Kidney glomerular epithelial cell (primary cell): ENCODE data around the gene PCYT2.
A peak's percentile ranks its signal among the peaks of the same experiment; 100 is the strongest.

Experiments used
- DNase-seq: peaks from one replicate; lab custom pipeline; 2025; lab: John Stamatoyannopoulos, UW

PCYT2 gene

GRCh38 chr17:81899514-81900166 is 11.6 kb downstream of the PCYT2 start:
- DNase-seq: no peak

GRCh38 chr17:81898885-81899284 is 12.3 kb downstream of the PCYT2 start:
- DNase-seq: no peak

- no peak for DNase-seq
These were observed 13.0 kb downstream of the PCYT2 start for GRCh38 chr17:81898029-81898866.

GRCh38 chr17:81895400-81895799 is 15.8 kb downstream of the PCYT2 start:
- no peak for DNase-seq

GRCh38 chr17:81891303-81891552 is 20.0 kb downstream of the PCYT2 start:
- no peak for DNase-seq

- DNase-seq: no peak
These were observed 20.5 kb downstream of the PCYT2 start for GRCh38 chr17:81890447-81891302.

GRCh38 chr17:81889602-81890001 is 21.6 kb downstream of the PCYT2 start:
- DNase-seq: no peak

- DNase-seq: no peak
These were observed 22.1 kb downstream of the PCYT2 start for GRCh38 chr17:81888988-81889595.

GRCh38 chr17:81888105-81888987 is 22.9 kb downstream of the PCYT2 start:
- DNase-seq: no peak

- peak; percentile 90 for DNase-seq
These were observed 25.2 kb downstream of the PCYT2 start for GRCh38 chr17:81885869-81886548.

- DNase-seq: no peak
These were observed 25.7 kb downstream of the PCYT2 start for GRCh38 chr17:81885454-81885853.

GRCh38 chr17:81884968-81885367 is 26.2 kb downstream of the PCYT2 start:
- DNase-seq: no peak

GRCh38 chr17:81884520-81884919 is 26.7 kb downstream of the PCYT2 start:
- no peak for DNase-seq

- no peak for DNase-seq
These were observed 32.1 kb downstream of the PCYT2 start for GRCh38 chr17:81879121-81879520.

GRCh38 chr17:81878294-81878693 is 32.9 kb downstream of the PCYT2 start:
- no peak for DNase-seq

- DNase-seq: no peak
These were observed 33.6 kb downstream of the PCYT2 start for GRCh38 chr17:81877569-81877968.

- peak; percentile 35 for DNase-seq
These were observed 39.6 kb downstream of the PCYT2 start for GRCh38 chr17:81871387-81872230.

GRCh38 chr17:81870981-81871386 is 40.2 kb downstream of the PCYT2 start, which contains the start of gene ARHGDIA:
ARHGDIA (minus strand) TSS chr17:81871337; CDS start chr17:81869930, 1,407 bp downstream.
- DNase-seq: no peak

- no peak for DNase-seq
These were observed 40.8 kb downstream of the PCYT2 start for GRCh38 chr17:81870131-81870980.
